ENCODE data around the gene TMEM184C.

DNA sequence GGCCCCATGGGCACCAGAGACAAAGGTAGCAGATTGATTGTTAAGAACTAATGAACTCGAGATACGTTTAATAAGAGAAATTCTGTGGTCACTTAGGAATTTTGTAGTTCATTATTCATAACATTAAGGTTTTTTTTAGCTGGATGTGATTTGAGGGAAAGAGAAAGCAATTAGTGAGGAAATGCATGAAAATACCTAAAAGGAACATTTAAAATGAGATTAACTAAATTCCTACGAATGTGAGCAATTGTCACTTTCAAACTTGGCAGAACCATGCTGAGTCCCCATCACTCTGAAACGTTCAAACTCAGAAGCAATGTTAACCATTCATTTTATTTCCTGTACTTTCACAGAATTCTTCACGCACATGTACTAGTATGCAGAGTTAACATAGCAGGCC lies 60.9 kb downstream of the TMEM184C start:
- no peak for TF ChIP-seq CTCF (IDR thresholded peaks at IDR 0.05; ENCODE audit: insufficient read depth, low read length)
- TF ChIP-seq POLR2AphosphoS5 (IDR thresholded peaks at IDR 0.05; ENCODE audit: low read depth) = no peak
